ENCODE results near the gene ASTN2. TPM values are rescaled to one million over a fixed set of nuclear protein-coding genes. Genes with fewer than 3 reads are reported as not detected.

The ASTN2 gene
- total RNA-seq, 1 experiment from 2014 or later, result 4.8 TPM

DNA sequence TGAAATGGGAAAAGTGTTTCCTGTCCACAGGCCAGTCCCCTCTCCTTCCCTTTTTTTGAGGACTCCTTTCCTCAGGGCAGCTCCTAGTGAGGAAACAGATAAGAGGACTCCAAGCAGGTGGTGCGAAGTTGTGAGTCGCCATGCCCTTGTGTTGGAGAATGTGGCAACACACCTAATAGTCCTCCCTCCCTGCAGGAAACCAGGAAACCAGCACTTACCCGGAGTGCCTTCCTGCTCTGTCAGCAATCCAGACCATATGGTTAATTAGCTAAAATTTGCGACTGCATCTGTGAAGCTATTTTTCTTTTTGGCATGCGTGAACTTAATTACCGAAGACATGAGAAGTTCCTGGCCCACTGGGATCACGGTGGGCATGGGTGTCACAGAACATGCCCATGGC lies 657.8 kb downstream of the ASTN2 start:
- no peak overlapping the region for H3K27ac ChIP-seq (ENCODE audit: low read depth, low read length)
- ChIA-PET CTCF (no interaction called here), RAD21 (ENCODE audit: low non-redundant PET in 1 of 2, low total read pairs in 2 of 2, uncharacterized antibody in 2 of 2, unreplicated experiment in 2 of 2) (no interaction called here), POLR2A (no interaction called here)
- H3K27me3 ChIP-seq (ENCODE audit: insufficient read depth, low read length), result peaks cover 10% of the 10 kb centered on the region
- no TSS peak for BruUV-seq (replicated peaks)
- no peak for TF ChIP-seq ZFX (IDR thresholded peaks at IDR 0.05)
- no peak for TF ChIP-seq FOSL1 (IDR thresholded peaks at IDR 0.05; ENCODE audit: low read depth)
- no peak for TF ChIP-seq CBX3 (IDR thresholded peaks at IDR 0.05; ENCODE audit: low read depth)
- no peak for TF ChIP-seq EZH2phosphoT487 (IDR thresholded peaks at IDR 0.05; ENCODE audit: borderline replicate concordance)
- TF ChIP-seq YY1 (IDR thresholded peaks at IDR 0.05; ENCODE audit: extremely low read depth, insufficient replicate concordance, low read depth, low read length), result no peak
- TF ChIP-seq EZH2 (IDR thresholded peaks at IDR 0.05), result no peak
- TF ChIP-seq, protein P1, sequence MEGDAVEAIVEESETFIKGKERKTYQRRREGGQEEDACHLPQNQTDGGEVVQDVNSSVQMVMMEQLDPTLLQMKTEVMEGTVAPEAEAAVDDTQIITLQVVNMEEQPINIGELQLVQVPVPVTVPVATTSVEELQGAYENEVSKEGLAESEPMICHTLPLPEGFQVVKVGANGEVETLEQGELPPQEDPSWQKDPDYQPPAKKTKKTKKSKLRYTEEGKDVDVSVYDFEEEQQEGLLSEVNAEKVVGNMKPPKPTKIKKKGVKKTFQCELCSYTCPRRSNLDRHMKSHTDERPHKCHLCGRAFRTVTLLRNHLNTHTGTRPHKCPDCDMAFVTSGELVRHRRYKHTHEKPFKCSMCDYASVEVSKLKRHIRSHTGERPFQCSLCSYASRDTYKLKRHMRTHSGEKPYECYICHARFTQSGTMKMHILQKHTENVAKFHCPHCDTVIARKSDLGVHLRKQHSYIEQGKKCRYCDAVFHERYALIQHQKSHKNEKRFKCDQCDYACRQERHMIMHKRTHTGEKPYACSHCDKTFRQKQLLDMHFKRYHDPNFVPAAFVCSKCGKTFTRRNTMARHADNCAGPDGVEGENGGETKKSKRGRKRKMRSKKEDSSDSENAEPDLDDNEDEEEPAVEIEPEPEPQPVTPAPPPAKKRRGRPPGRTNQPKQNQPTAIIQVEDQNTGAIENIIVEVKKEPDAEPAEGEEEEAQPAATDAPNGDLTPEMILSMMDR (IDR thresholded peaks at IDR 0.05 in 2 of 3, conservative IDR thresholded peaks at IDR 0.05 in 1 of 3; ENCODE audit: borderline replicate concordance in 1 of 3, insufficient read depth in 1 of 3, low read depth in 2 of 3, low read length in 2 of 3), result no peak
- TF ChIP-seq ELF1 (IDR thresholded peaks at IDR 0.05; ENCODE audit: borderline replicate concordance, low read depth), result no peak
- TF ChIP-seq RAD21 (IDR thresholded peaks at IDR 0.05; ENCODE audit: low read depth), result no peak
- TF ChIP-seq TCF7L2 (IDR thresholded peaks at IDR 0.05; ENCODE audit: borderline replicate concordance, extremely low read depth, insufficient read depth, insufficient read length), result no peak
- no peaks in the 10 kb centered on the region for H3K9me3 ChIP-seq (ENCODE audit: control insufficient read depth in 1 of 2, insufficient read depth in 1 of 2, low read depth in 1 of 2, low read length in 2 of 2)
- H2AFZ ChIP-seq (ENCODE audit: low read depth, low read length, poor library complexity, severe bottlenecking), result no peak overlapping the region
- no peak for DNase-seq (ENCODE audit: low read depth, low spot score)
- no peak overlapping the region for H3K4me2 ChIP-seq (ENCODE audit: low read length)
- no peaks in the 10 kb centered on the region for H3K4me1 ChIP-seq (ENCODE audit: control insufficient read depth in 1 of 2, insufficient read depth in 2 of 2, low read length in 2 of 2)
- no peaks in the 10 kb centered on the region for H4K20me1 ChIP-seq (ENCODE audit: insufficient read depth)
- no peaks in the 10 kb centered on the region for H3K9me2 ChIP-seq (ENCODE audit: insufficient read depth)
- no peak overlapping the region for H3K9ac ChIP-seq (ENCODE audit: low read length)
- no peak overlapping the region for H3K4me3 ChIP-seq (replicated peaks in 1 of 2; ENCODE audit: low read depth in 1 of 2, low read length in 2 of 2)
- intact Hi-C loops (cut with micrococcal nuclease), result no loop called here
- no peaks in the 10 kb centered on the region for H3K79me2 ChIP-seq (ENCODE audit: insufficient read depth, low read length)
- no peak for ATAC-seq
- no peaks in the 10 kb centered on the region for H3K36me3 ChIP-seq (ENCODE audit: control insufficient read depth in 1 of 2, insufficient read depth in 2 of 2, low read length in 2 of 2)
